ENCODE measurements around the gene FSTL3. TPM values are rescaled to one million over a fixed set of nuclear protein-coding genes. Genes with fewer than 3 reads are reported as not detected.

Gene FSTL3
- total RNA-seq, 4 donors from 2014 or later = 14.4 to 51.6 (median 43.5) TPM

- TF ChIP-seq CTCF (IDR thresholded peaks at IDR 0.05) = no peak
- intact Hi-C loops (cut with DNase I; ENCODE audit: low total_unique reads) = no loop called here
- DNase-seq (ENCODE audit: low spot score in 2 of 2) = no peak
- 45 to 65% methylated on average over 7 to 12 of the region's 58 CpGs for WGBS, 2 donors
- H3K4me3 ChIP-seq (ENCODE audit: low read depth, poor library complexity, severe bottlenecking) = no peak overlapping the region
Observed at GRCh38 chr19:720345-721160, 44.4 kb downstream of the FSTL3 start.

GRCh38 chr19:722553-723101, 46.4 kb downstream of the FSTL3 start:
- no peak for DNase-seq (ENCODE audit: low spot score in 2 of 2)
- WGBS, 2 donors = 46 to 57% methylated on average over 15 to 17 of the region's 17 CpGs

GRCh38 chr19:723247-723646, 47.1 kb downstream of the FSTL3 start:
- intact Hi-C loops (cut with DNase I; ENCODE audit: low total_unique reads) = no loop called here
- H3K4me3 ChIP-seq (ENCODE audit: low read depth, poor library complexity, severe bottlenecking) = no peak overlapping the region
- no peak for DNase-seq (ENCODE audit: low spot score in 2 of 2)
- TF ChIP-seq POLR2A (IDR thresholded peaks at IDR 0.05) (no peak), CTCF (IDR thresholded peaks at IDR 0.05) (no peak)
- 90 to 91% methylated on average over 13 of the region's 13 CpGs for WGBS, 2 donors

More at GRCh38 chr19:722553-723101, 46.4 kb downstream of the FSTL3 start:
- intact Hi-C loops (cut with DNase I; ENCODE audit: low total_unique reads) = no loop called here
- TF ChIP-seq CTCF (IDR thresholded peaks at IDR 0.05) (no peak), POLR2A (IDR thresholded peaks at IDR 0.05) (no peak)
- no peak overlapping the region for H3K4me3 ChIP-seq (ENCODE audit: low read depth, poor library complexity, severe bottlenecking)

- H3K4me3 ChIP-seq (ENCODE audit: low read depth, poor library complexity, severe bottlenecking) = no peak overlapping the region
- intact Hi-C loops (cut with DNase I; ENCODE audit: low total_unique reads) = no loop called here
- no peak for TF ChIP-seq CTCF (IDR thresholded peaks at IDR 0.05)
- no peak for TF ChIP-seq POLR2A (IDR thresholded peaks at IDR 0.05)
- no peak for DNase-seq (ENCODE audit: low spot score in 2 of 2)
- WGBS, 2 donors = 95% methylated on average over 18 of the region's 18 CpGs
Observed at GRCh38 chr19:723714-724113, 47.5 kb downstream of the FSTL3 start.

- intact Hi-C loops (cut with DNase I; ENCODE audit: low total_unique reads) = no loop called here
- DNase-seq (ENCODE audit: low spot score in 2 of 2) = no peak
- TF ChIP-seq CTCF (IDR thresholded peaks at IDR 0.05) (no peak), POLR2A (IDR thresholded peaks at IDR 0.05) (no peak)
- no peak overlapping the region for H3K4me3 ChIP-seq (ENCODE audit: low read depth, poor library complexity, severe bottlenecking)
- 85 to 92% methylated on average over 13 of the region's 13 CpGs for WGBS, 2 donors
Observed at GRCh38 chr19:725461-726089, 49.4 kb downstream of the FSTL3 start.

Measured in lower leg skin (tissue), 4 donors.